ENCODE results near the gene STARD10.
"Not testable (repeated sequence)": the region's sequence is repeated elsewhere in the genome, so short reads cannot be mapped to it uniquely, and the experiment has no call there.

The STARD10 gene

GRCh38 chr11:72806378-72806777, 12.5 kb upstream of the STARD10 start:
- not testable (repeated sequence) for DNase-seq

GRCh38 chr11:72805216-72805615, 11.4 kb upstream of the STARD10 start:
- no peak for DNase-seq

GRCh38 chr11:72802822-72803221, 9.0 kb upstream of the STARD10 start:
- DNase-seq = no peak

- no peak for DNase-seq
Measured at GRCh38 chr11:72799441-72799840, 5.6 kb upstream of the STARD10 start.

GRCh38 chr11:72798361-72798760, 4.5 kb upstream of the STARD10 start:
- DNase-seq = no peak

GRCh38 chr11:72793076-72793424, 797 bp downstream of the STARD10 start:
- DNase-seq = no peak

GRCh38 chr11:72792437-72793021, 1.3 kb downstream of the STARD10 start:
- no peak for DNase-seq

- DNase-seq = not testable (repeated sequence)
Measured at GRCh38 chr11:72791228-72791627, 2.6 kb downstream of the STARD10 start.

- no peak for DNase-seq
Measured at GRCh38 chr11:72789493-72790131, 4.2 kb downstream of the STARD10 start.

- DNase-seq = no peak
Measured at GRCh38 chr11:72788241-72788640, 5.6 kb downstream of the STARD10 start.

- no peak for DNase-seq
Measured at GRCh38 chr11:72787216-72788104, 6.4 kb downstream of the STARD10 start.

- no peak for DNase-seq
Measured at GRCh38 chr11:72786305-72787215, 7.3 kb downstream of the STARD10 start.

GRCh38 chr11:72784662-72785061, 9.2 kb downstream of the STARD10 start:
- DNase-seq = no peak

GRCh38 chr11:72783144-72783905, 10.5 kb downstream of the STARD10 start:
- no peak for DNase-seq

- DNase-seq = no peak
Measured at GRCh38 chr11:72782081-72782920, 11.5 kb downstream of the STARD10 start.

- DNase-seq = no peak
Measured at GRCh38 chr11:72781313-72782080, 12.3 kb downstream of the STARD10 start.

GRCh38 chr11:72781063-72781312, 12.9 kb downstream of the STARD10 start:
- no peak for DNase-seq

- DNase-seq = no peak
Measured at GRCh38 chr11:72780296-72781062, 13.4 kb downstream of the STARD10 start.

- no peak for DNase-seq
Measured at GRCh38 chr11:72779495-72780128, 14.2 kb downstream of the STARD10 start.
